Neural progenitor cell (in vitro differentiated cells): ENCODE results near the gene CYP8B1.

Source experiments
- CTCF ChIP-seq: fragments of 200-600 bp; sonication (generic); IDR thresholded peaks from 2 replicates; pipeline ENCODE4 v1.5.1; 2017; ENCODE audit warnings: antibody characterized with exemption, mild to moderate bottlenecking
- EZH2 ChIP-seq: fragments of 200-600 bp; sonication (generic); IDR thresholded peaks from 2 replicates; pipeline ENCODE4 v1.6.1; 2017; ENCODE audit warnings: antibody characterized with exemption, mild to moderate bottlenecking, moderate library complexity
- EZH2phosphoT487 ChIP-seq: fragments of 200-600 bp; sonication (generic); IDR thresholded peaks from 2 replicates; pipeline ENCODE4 v1.6.1; 2017; ENCODE audit warnings: antibody characterized with exemption

GRCh38 chr3:42914771-42915515 is 39.3 kb upstream of the CYP8B1 start:
- TF ChIP-seq CTCF, result no peak
- no peak for TF ChIP-seq EZH2
- TF ChIP-seq EZH2phosphoT487, result no peak
